Activated CD8-positive, alpha-beta memory T cell treated with anti-CD3 and anti-CD28 coated beads, Interleukin-2, amount 50 U/mL, for 1 hour (primary cell): ENCODE results near the gene ZNF552.
"Not testable (repeated sequence)": the region's sequence is repeated elsewhere in the genome, so short reads cannot be mapped to it uniquely, and the experiment has no call there.

Experiments used
- DNase-seq: peaks from one replicate; pipeline ENCODE4 v3.0.0-alpha.2; 2020; ENCODE audit errors: extremely low read depth

Gene ZNF552

GRCh38 chr19:57818378-57818777 is 3.7 kb upstream of the ZNF552 start:
- DNase-seq: no peak

GRCh38 chr19:57817976-57818375 is 3.3 kb upstream of the ZNF552 start:
- DNase-seq: no peak

GRCh38 chr19:57816652-57817051 is 1.9 kb upstream of the ZNF552 start:
- DNase-seq: no peak

- no peak for DNase-seq
These were observed 748 bp upstream of the ZNF552 start for GRCh38 chr19:57815247-57816075.

- DNase-seq: no peak
These were observed 701 bp downstream of the ZNF552 start for GRCh38 chr19:57813919-57814504.

DNA sequence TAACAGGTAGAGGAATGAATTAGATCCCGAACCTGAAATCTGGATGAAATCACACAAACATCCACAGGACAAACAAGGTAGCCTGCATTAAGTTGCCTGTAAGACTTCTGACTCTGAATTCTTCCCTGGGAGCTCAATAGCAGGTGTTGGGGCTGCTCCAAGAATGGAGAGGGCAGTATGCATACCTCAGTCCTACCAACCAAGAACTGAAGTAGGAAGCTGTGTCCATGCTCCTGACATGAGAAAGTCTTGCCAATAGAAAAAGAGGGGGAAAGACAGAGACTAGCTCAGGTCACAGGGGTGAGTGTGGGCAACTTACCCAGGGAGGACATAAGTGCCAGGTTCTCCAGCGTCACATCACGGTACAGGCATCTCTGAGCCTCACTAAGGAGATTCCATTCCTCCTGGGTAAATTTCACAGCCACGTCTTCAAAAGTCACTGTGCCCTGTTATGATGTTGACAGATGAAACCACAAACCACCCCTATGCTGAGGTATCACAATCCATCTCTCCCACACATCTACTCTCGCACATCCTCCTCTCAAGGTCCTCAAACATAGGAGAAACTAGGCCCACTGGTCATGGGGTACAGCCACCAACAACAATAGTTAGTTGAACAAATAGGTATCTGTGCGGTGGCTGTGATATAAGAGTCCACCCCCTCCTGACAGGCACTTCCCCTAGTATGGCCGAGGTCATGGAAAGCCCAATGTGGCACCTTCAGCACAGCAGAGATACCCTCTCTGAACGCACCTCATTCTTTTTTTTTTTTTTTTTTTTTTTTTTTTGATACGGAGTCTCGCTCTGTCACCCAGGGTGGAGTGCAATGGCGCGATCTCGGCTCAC is 1.5 kb downstream of the ZNF552 start:
- not testable (repeated sequence) for DNase-seq

GRCh38 chr19:57812226-57812625 is 2.5 kb downstream of the ZNF552 start:
- no peak for DNase-seq

- not testable (repeated sequence) for DNase-seq
These were observed 4.1 kb downstream of the ZNF552 start for GRCh38 chr19:57810410-57811295.

GRCh38 chr19:57807541-57807940 is 7.2 kb downstream of the ZNF552 start:
- DNase-seq: no peak

DNA sequence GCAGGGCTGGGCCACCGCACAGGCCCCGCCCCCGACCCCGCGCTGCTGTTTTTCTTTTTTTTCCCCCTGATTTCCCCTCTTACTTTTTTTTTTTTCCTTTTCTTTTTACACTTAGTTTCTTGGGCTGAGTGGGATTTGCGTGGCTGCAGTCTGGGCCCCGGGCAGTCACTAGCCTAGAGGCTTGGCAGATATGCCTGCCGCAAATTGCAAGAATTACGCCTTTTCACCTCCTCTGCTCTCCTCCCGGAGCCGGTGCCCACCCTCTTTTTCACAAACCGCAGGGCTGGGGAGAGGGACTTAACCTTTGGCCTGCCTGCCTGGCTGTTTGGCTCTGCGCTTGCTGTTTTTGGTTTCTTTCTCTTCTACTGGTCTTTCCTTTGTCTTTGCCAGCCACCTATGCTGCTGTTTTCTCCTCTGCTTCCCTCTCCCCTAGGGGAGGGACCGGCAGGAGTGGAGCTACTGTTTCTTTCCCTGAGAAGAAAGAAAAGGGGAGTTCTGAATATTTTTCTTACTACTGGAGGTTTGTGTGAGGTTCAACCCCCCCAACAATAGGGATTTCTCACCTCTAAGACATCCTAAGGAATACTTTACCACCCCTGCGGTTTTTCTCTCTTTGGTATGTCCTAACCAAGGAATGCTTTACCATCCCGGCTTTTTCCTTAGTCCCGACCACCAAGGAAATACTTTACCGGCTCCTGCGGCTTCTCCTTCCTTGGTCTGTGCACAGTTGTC is 11.0 kb downstream of the ZNF552 start:
- DNase-seq: no peak

DNA sequence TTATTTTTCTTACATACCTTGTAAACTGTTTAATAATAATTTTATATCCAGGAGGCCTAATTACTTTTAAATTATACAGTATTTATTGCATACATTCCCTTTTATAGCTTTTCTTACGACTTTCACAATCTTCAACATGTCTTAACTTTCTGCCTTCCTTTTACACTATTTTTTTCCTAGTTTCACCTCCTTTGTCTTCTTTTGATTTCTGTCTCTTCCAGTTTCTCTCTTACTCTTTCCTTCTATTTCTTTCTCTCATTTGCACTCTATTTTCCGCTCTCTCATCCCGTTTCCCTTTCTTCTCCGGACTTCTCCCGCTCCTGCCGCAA is 11.5 kb downstream of the ZNF552 start:
- DNase-seq: no peak

DNA sequence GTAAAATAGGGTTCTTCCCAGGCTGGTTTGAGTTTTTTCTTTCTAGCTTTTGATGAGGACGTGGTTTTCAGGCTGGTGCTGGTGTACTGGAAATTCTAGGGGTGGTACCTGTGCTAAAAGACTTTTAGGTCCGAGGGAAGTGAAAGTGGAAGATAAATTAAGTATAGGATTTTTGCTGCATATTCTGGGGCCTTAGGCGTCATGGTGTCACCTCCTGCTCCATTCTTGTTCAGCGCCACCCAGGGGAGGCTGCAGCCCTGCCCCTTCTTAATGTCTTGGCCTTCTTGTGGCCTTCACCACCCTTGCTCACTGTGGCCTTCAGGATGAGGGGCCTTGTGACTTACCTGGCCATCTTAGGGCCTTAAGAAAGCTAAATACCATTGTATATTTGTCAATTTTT is 12.4 kb downstream of the ZNF552 start:
- no peak for DNase-seq

GRCh38 chr19:57800696-57801095 is 14.0 kb downstream of the ZNF552 start:
- no peak for DNase-seq

- not testable (repeated sequence) for DNase-seq
These were observed 18.1 kb downstream of the ZNF552 start for GRCh38 chr19:57796580-57796979.

- DNase-seq: no peak
These were observed 25.4 kb downstream of the ZNF552 start for GRCh38 chr19:57789288-57789687.

DNA sequence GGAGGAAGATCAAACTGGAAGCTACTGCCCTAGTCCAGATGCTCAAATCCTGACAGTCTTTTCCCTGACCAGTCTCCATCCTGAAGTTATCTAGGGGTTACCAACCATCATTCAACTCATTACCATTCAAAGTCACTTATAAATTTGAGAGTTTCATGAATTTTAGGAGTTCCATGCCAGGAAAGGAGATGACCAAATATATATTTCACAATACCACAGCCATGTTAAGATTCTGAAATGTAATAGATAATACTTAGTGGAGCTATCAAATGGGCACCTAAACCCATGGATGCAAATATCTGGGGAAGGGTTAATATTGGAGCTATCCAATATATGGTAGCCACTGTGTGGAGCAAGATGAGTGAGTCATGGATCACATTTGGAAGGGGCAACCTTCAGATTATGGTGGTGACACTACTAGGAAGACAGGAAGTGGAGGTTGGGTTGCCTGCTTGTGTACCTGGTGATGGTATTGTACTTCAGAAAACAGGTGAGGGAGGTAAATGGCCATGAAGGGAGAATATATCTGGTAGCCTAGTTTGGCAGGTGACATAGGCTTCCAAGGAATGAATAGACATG is 26.5 kb downstream of the ZNF552 start:
- DNase-seq: no peak

GRCh38 chr19:57786906-57787305 is 27.8 kb downstream of the ZNF552 start:
- DNase-seq: no peak

GRCh38 chr19:57786286-57786685 is 28.4 kb downstream of the ZNF552 start:
- DNase-seq: no peak

DNA sequence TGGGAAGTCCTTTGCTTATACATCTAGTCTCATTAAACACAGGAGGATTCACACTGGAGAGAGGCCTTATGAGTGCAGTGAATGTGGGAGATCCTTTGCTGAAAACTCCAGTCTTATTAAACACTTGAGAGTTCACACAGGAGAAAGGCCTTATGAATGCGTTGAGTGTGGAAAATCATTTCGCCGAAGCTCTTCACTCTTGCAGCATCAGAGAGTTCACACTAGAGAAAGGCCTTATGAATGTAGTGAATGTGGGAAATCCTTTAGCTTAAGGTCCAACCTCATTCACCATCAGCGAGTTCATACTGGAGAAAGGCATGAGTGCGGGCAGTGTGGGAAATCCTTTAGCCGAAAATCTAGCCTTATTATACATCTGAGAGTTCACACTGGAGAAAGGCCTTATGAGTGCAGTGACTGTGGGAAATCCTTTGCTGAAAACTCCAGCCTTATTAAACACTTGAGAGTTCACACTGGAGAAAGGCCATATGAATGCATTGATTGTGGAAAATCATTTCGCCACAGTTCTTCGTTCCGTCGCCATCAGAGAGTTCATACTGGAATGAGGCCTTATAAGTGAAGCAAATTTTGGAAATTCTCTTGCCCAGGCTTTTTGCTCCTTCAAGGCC is 35.4 kb downstream of the ZNF552 start:
- DNase-seq: no peak

DNA sequence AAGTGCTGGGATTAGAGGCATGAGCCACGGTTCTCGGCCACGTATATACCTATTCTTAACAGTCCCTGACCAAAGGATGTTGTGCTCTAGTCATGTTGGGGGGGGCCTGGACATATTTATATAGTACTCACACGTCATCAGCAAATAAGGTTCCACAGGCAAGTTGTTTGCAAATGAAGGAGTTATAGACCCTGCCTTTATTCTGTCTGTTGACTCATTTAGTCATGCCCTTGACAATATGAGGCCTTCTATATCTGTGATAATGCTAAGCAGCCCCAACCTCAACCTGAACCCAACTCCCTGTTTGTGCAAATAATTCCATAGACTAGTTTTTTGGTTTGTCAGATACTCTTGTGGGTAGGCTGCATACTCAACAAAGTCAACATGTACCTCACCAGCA is 36.4 kb downstream of the ZNF552 start:
- no peak for DNase-seq
